B cell (primary cell): ENCODE measurements around the gene CCDC102A. TPM values are rescaled to one million over a fixed set of nuclear protein-coding genes. Genes with fewer than 3 reads are reported as not detected.
"Not testable (repeated sequence)": the region's sequence is repeated elsewhere in the genome, so short reads cannot be mapped to it uniquely, and the experiment has no call there.

Experiments used
- ATAC-seq: fragments of 200-7000 bp; cut with Tn5 transposase; one replicate; pipeline ENCODE4 v1.10.0; 2021; ENCODE audit warnings: low read depth, mild to moderate bottlenecking, moderate number of reproducible peaks, moderate library complexity
- CTCF ChIA-PET: fragments of 350-600 bp; sonication (Branson Sonifier 250); formaldehyde crosslinking; loops from one replicate; lab custom pipeline; 2021; ENCODE audit warnings: antibody characterized with exemption, inconsistent platforms; lab: Charles Lee
- POLR2A ChIA-PET: fragments of 350-600 bp; sonication (Branson Sonifier 250); formaldehyde crosslinking; loops from one replicate; lab custom pipeline; 2021; ENCODE audit warnings: antibody characterized with exemption; lab: Charles Lee
- DNase-seq: peaks from one replicate; pipeline ENCODE4 v3.0.0; 2013
- H2AFZ ChIP-seq: 2 replicates; pipeline ENCODE4 v1.6.1; 2012; ENCODE audit warnings: mild to moderate bottlenecking, low read depth, low read length; ENCODE audit not compliant: insufficient read depth, poor library complexity, severe bottlenecking
- H3K27ac ChIP-seq, 2 donors: 1 replicate in 1 of 2; 2 replicates in 1 of 2; pipeline ENCODE4 v1.5.1; 2012 to 2013; ENCODE audit warnings: low read length in 2 of 2, mild to moderate bottlenecking in 2 of 2, moderate library complexity in 1 of 2
- H3K27me3 ChIP-seq, 4 experiments: fragments of 200-600 bp in 1 of 4; sonication (generic) in 1 of 4; replicated peaks in 1 of 4; 1 replicate in 2 of 4; 2 replicates in 2 of 4; pipeline versions ENCODE4 v1.6.1 to v1.7.0; 2013 to 2016; ENCODE audit warnings: low read length in 3 of 4, mild to moderate bottlenecking in 2 of 4, mixed read lengths in 1 of 4, moderate library complexity in 1 of 4; ENCODE audit not compliant: insufficient read depth in 4 of 4, control insufficient read depth in 3 of 4; ENCODE audit errors: control extremely low read depth in 1 of 4
- H3K36me3 ChIP-seq, 2 experiments: replicated peaks in 1 of 2; 1 replicate in 1 of 2; 2 replicates in 1 of 2; pipeline versions ENCODE4 v1.6.1 to v1.7.1; 2013; ENCODE audit warnings: low read length in 1 of 2; ENCODE audit not compliant: insufficient read depth in 2 of 2, control insufficient read depth in 1 of 2; ENCODE audit errors: control extremely low read depth in 1 of 2, extremely low read depth in 1 of 2
- H3K4me1 ChIP-seq, 2 donors: fragments of 200-600 bp in 1 of 2; sonication (generic) in 1 of 2; 1 replicate in 1 of 2; 2 replicates in 1 of 2; pipeline versions ENCODE4 v1.5.1 to v1.6.1; 2013 to 2017; ENCODE audit warnings: low read length in 2 of 2; ENCODE audit not compliant: control insufficient read depth in 2 of 2, insufficient read depth in 2 of 2
- H3K4me2 ChIP-seq: replicated peaks from 2 replicates; pipeline ENCODE3; 2012; ENCODE audit warnings: mild to moderate bottlenecking, low read depth, low read length; ENCODE audit not compliant: poor library complexity, severe bottlenecking
- H3K4me3 ChIP-seq, 5 experiments: fragments of 200-600 bp in 1 of 5; sonication (generic) in 1 of 5; 1 replicate in 3 of 5; 2 replicates in 2 of 5; pipeline versions ENCODE4 v1.5.1 to v1.7.0; 2011 to 2016; ENCODE audit warnings: low read length in 4 of 5, mild to moderate bottlenecking in 4 of 5, low read depth in 2 of 5, control low read depth in 1 of 5, moderate library complexity in 1 of 5; ENCODE audit not compliant: insufficient read depth in 1 of 5; ENCODE audit errors: control extremely low read depth in 1 of 5, extremely low read depth in 1 of 5
- H3K79me2 ChIP-seq: fragments of 200-600 bp; sonication (generic); one replicate; pipeline ENCODE4 v1.6.0; 2016; ENCODE audit warnings: low read length; ENCODE audit not compliant: control insufficient read depth, insufficient read depth
- H3K9ac ChIP-seq: fragments of 200-600 bp; sonication (generic); 2 replicates; pipeline ENCODE4 v1.6.1; 2017; ENCODE audit warnings: mild to moderate bottlenecking, low read length, moderate library complexity
- H3K9me3 ChIP-seq, 3 donors: one replicate each; pipeline versions ENCODE4 v1.6.1 to v1.7.1; 2013; ENCODE audit warnings: low read length in 2 of 3; ENCODE audit not compliant: control insufficient read depth in 2 of 3, insufficient read depth in 1 of 3; ENCODE audit errors: control extremely low read depth in 1 of 3
- H4K20me1 ChIP-seq: 2 replicates; pipeline ENCODE4 v1.6.0; 2012; ENCODE audit warnings: mild to moderate bottlenecking, low read length; ENCODE audit not compliant: insufficient read depth, control insufficient read depth, poor library complexity, severe bottlenecking
- H3K27ac Mint-ChIP-seq: one replicate; pipeline ENCODE4 v1.8.0; 2021; ENCODE audit warnings: mixed read lengths
- H3K27me3 Mint-ChIP-seq: one replicate; pipeline ENCODE4 v1.8.0; 2021; ENCODE audit warnings: mixed read lengths
- H3K4me1 Mint-ChIP-seq: one replicate; pipeline ENCODE4 v1.8.0; 2021; ENCODE audit warnings: mixed read lengths
- H3K4me3 Mint-ChIP-seq: one replicate; pipeline ENCODE4 v1.8.0; 2021; ENCODE audit warnings: mixed read lengths
- H3K9me3 Mint-ChIP-seq: one replicate; pipeline ENCODE4 v1.8.0; 2022; ENCODE audit warnings: mixed read lengths; ENCODE audit not compliant: insufficient read depth
- EZH2 ChIP-seq: IDR thresholded peaks from 2 replicates; pipeline ENCODE4 v1.6.1; 2012; ENCODE audit warnings: borderline replicate concordance, low read depth, mild to moderate bottlenecking, moderate library complexity, low read length; ENCODE audit not compliant: insufficient read depth, poor library complexity, severe bottlenecking
- WGBS: methylation state at CpG from one replicate; pipeline ENCODE4 v1.1.5; 2013; ENCODE audit warnings: missing lambda C conversion rate; ENCODE audit not compliant: insufficient coverage; 5-methylcytosine and 5-hydroxymethylcytosine counted together
- intact Hi-C: fragments of 100-400 bp; cut with micrococcal nuclease; formaldehyde crosslinking; loops from one replicate; pipeline ENCODE4 v1.10.0; 2022
- polyA plus RNA-seq: library from polyadenylated mRNA; depleted of rRNA; stranded (reverse); fragments of >200 nt; gene quantifications from 2 replicates; pipeline ENCODE4 v1.2.3, GENCODE V29; 2012
- total RNA-seq, 2 donors: library from RNA; stranded (reverse); fragments of 120-200 nt in 1 of 2; gene quantifications; 1 replicate in 1 of 2; 2 replicates in 1 of 2; pipeline versions ENCODE4 v1.2.3 to v1.2.4, GENCODE V29; 2013 to 2022
- TF ChIP-seq, protein P1 (sequence below): fragments of 200-600 bp; IDR thresholded peaks from one replicate; pipeline ENCODE4 v1.8.0; 2022; ENCODE audit warnings: antibody characterized with exemption, mild to moderate bottlenecking

Gene CCDC102A
- total and polyA plus RNA-seq, 2 donors (not counting 1 experiment from before 2014, with no cell fraction given) = 14.5 to 14.7 TPM

DNA sequence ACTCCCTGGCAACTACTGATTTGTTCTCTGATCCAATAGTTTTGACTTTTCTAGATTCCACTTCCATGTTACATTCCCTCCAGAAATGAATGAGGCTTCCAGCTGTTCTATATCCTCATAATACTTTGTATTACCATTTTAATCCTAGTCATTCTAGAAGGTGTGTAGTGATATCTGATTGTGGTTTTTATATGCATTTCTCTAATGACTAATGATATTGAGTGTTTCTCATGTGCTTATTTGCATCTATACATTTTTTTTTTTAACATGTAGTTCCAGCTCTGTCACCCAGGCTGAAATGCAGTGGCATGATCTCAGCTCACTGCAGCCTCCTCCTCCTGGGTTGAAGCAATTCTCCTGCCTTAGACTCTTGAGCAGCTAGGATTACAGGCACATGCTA lies 13.4 kb upstream of the CCDC102A start:
- Histone ChIP-seq H3K79me2 (peaks cover 94% of the 10 kb centered on the region), H3K4me2 (peak overlapping the region; percentile 29), H3K4me1 (peaks cover 46 to 48% of the 10 kb centered on the region in 2 donors), H3K9me3 (no peaks in the 10 kb centered on the region), H2AFZ (no peak overlapping the region), H3K36me3 (peaks cover 2 to 22% of the 10 kb centered on the region in 2 experiments), H3K4me3 (no peak overlapping the region), H3K27me3 (no peaks in the 10 kb centered on the region), H3K9ac (no peak overlapping the region), H4K20me1 (peaks cover 51% of the 10 kb centered on the region), H3K27ac (no peak overlapping the region)
- ATAC-seq (no peak), DNase-seq (no peak)
- Mint-ChIP-seq H3K9me3 (no peaks in the 10 kb centered on the region), H3K4me3 (no peak overlapping the region), H3K27ac (peak overlapping the region; percentile 42), H3K27me3 (no peaks in the 10 kb centered on the region), H3K4me1 (peaks cover 71% of the 10 kb centered on the region)
- TF ChIP-seq EZH2 = no peak
- TF ChIP-seq, protein P1, sequence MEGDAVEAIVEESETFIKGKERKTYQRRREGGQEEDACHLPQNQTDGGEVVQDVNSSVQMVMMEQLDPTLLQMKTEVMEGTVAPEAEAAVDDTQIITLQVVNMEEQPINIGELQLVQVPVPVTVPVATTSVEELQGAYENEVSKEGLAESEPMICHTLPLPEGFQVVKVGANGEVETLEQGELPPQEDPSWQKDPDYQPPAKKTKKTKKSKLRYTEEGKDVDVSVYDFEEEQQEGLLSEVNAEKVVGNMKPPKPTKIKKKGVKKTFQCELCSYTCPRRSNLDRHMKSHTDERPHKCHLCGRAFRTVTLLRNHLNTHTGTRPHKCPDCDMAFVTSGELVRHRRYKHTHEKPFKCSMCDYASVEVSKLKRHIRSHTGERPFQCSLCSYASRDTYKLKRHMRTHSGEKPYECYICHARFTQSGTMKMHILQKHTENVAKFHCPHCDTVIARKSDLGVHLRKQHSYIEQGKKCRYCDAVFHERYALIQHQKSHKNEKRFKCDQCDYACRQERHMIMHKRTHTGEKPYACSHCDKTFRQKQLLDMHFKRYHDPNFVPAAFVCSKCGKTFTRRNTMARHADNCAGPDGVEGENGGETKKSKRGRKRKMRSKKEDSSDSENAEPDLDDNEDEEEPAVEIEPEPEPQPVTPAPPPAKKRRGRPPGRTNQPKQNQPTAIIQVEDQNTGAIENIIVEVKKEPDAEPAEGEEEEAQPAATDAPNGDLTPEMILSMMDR = no peak
- ChIA-PET POLR2A (no interaction called here), CTCF (interaction anchor here (1.3 to 1.7 kb wide), 2 partner anchors 27 to 31 kb away, joined by 3 to 4 read pairs; no protein-coding TSS in a partner anchor)
- intact Hi-C loops = loop anchor here (10.0 kb wide), 1 partner anchor 695 kb away; a partner anchor contains a TSS

DNA sequence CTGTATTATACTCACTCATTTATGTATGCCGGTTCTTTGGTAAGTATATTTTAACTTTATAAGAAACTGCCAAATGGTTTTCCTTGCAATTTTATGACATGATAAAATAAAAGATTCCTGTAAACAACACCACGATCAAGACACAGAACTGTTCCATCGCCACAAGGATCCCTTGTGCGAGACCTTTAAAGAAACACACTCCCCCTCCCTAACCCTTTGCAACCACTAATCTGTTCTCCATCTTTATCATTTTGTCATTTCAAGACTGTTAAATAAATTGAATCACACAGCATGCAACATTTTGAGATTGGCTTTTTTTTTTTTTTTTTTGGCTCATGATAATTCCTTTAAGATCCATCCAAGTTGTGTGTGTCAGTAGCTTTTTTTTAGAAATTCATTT lies 12.0 kb upstream of the CCDC102A start:
- peaks cover 96% of the 10 kb centered on the region for H3K79me2 ChIP-seq
- peaks cover 82% of the 10 kb centered on the region for H3K4me1 Mint-ChIP-seq
- DNase-seq = no peak
- no peaks in the 10 kb centered on the region for H3K9me3 ChIP-seq
- H3K27ac ChIP-seq = no peak overlapping the region
- TF ChIP-seq, protein P1 = no peak
- no peak for TF ChIP-seq EZH2
- no peak overlapping the region for H3K4me3 Mint-ChIP-seq
- WGBS = no CpG with 5 or more reads among the region's 4 CpGs
- no peak overlapping the region for H3K9ac ChIP-seq
- H4K20me1 ChIP-seq = peaks cover 51% of the 10 kb centered on the region
- no peaks in the 10 kb centered on the region for H3K27me3 ChIP-seq
- peaks cover 57 to 61% of the 10 kb centered on the region in 2 donors for H3K4me1 ChIP-seq
- H3K4me2 ChIP-seq = no peak overlapping the region
- ChIA-PET CTCF (interaction anchor here (1.2 to 1.7 kb wide), 2 partner anchors 12 to 25 kb away, joined by 3 to 4 read pairs; no protein-coding TSS in a partner anchor), POLR2A (interaction anchor here (0.6 kb wide), 1 partner anchor 26 kb away, joined by 5 read pairs; no protein-coding TSS in a partner anchor)
- H3K4me3 ChIP-seq = no peak overlapping the region
- no peaks in the 10 kb centered on the region for H3K9me3 Mint-ChIP-seq
- no peak overlapping the region for H3K27ac Mint-ChIP-seq
- no peak for ATAC-seq
- peaks cover 2 to 20% of the 10 kb centered on the region in 2 experiments for H3K36me3 ChIP-seq
- no peak overlapping the region for H2AFZ ChIP-seq
- intact Hi-C loops = loop anchor here (10.0 kb wide), 1 partner anchor 696 kb away; a partner anchor contains a TSS
- no peaks in the 10 kb centered on the region for H3K27me3 Mint-ChIP-seq

DNA sequence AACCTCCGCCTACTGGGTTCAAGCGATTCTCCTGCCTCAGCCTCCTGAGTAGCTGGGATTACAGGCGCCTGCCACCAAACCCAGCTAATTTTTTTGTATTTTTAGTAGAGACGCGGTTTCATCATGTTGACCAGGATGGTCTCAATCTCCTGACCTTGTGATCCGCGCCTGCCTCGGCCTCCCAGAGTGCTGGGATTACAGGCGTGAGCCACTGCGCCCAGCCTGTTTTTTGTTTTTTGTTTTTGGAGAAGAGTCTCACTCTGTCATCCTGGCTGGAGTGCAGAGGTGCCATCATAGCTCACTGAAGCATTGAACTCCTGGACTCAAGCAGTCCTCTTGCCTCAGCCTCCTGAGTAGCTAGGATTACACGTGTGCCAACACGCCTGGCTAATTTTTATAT lies 11.2 kb upstream of the CCDC102A start:
- H3K27ac ChIP-seq, H3K9ac ChIP-seq, H3K27me3 ChIP-seq, H3K4me3 Mint-ChIP-seq, ATAC-seq, H2AFZ ChIP-seq, H3K4me3 ChIP-seq, DNase-seq, H3K9me3 ChIP-seq, POLR2A ChIA-PET, H3K27ac Mint-ChIP-seq, H3K4me2 ChIP-seq, H3K27me3 Mint-ChIP-seq, H3K9me3 Mint-ChIP-seq: not testable (repeated sequence)
- WGBS = 97% methylated on average over 10 of the region's 12 CpGs
- intact Hi-C loops = loop anchor here (10.0 kb wide), 1 partner anchor 697 kb away; a partner anchor contains a TSS
- H4K20me1 ChIP-seq = peaks cover 48% of the 10 kb centered on the region
- peaks cover 58 to 68% of the 10 kb centered on the region in 2 donors for H3K4me1 ChIP-seq
- peaks cover 2 to 20% of the 10 kb centered on the region in 2 experiments for H3K36me3 ChIP-seq
- peaks cover 81% of the 10 kb centered on the region for H3K4me1 Mint-ChIP-seq
- peaks cover 100% of the 10 kb centered on the region for H3K79me2 ChIP-seq
- CTCF ChIA-PET = interaction anchor here (1.2 to 8.4 kb wide), 4 partner anchors 12 to 29 kb away, joined by 3 to 77 read pairs (median 22); no protein-coding TSS in a partner anchor
